ENCODE results near the gene DICER1.
A peak's percentile ranks its signal among the peaks of the same experiment; 100 is the strongest.
"Not testable (repeated sequence)": the region's sequence is repeated elsewhere in the genome, so short reads cannot be mapped to it uniquely, and the experiment has no call there.

The DICER1 gene

DNA sequence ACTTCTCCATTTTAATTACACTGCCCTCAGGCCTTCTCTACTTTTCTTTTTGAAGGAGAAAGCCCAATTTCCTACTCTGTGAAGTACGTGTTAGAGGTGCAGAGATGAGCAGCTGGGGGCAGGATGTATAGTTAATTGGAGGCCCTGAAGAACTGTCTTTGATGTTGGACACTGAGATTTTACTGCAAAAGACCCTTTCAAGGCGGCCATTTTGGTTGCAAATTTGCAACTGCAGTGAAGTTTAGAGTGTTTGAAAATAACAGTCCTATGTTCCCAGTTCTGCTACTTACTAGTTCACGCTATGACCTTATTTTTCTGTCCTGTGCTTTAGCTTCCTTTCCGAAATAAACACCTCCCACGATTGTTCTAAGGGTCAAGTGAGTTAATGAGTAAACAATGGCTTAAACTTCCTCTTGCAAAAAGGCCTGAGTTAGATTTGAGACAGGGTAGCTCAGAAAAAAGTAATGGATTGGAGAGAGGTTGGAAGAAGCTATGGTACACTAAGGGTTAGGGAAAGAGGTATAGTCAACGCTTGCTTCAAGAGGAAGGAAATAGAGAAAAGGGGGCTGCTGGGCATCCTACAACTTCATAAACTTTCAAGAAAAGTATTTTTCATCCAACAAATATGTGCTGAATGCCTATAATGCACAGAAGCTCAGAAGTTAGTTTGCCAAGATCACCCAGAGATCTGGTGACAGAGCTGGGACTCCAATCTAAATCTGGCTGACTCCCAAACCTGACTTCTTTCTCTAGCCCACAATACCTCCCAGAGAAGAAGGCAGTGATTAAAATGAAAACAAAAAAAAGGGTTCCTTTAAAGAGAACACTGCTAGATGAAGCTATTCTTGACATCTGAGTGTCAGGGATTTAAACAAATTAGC, 26.4 kb upstream of the DICER1 start:
- DNase-seq, result no peak

DNA sequence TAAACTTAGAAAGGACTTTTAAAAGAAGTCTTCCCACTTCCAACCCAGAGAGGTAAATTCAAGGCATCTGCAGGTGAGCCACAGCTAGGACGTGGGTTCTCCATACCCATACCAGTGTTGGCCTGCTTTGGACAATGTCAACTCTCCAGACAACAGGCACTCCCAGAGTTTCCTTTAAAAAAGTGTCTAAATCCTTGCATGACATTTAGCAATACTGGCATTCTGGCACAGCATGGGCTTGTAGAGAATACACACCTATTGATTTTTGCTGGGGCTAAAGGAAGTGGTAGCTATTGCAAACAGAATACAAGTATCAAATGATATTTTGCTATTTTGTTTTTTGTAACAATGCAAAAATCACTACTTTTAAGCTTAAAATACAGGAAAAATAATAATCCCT, 25.8 kb upstream of the DICER1 start:
- DNase-seq, result no peak

- DNase-seq, result no peak
Observed at GRCh38 chr14:95182379-95182778, 25.1 kb upstream of the DICER1 start.

- DNase-seq, result no peak
Observed at GRCh38 chr14:95180966-95181741, 23.8 kb upstream of the DICER1 start.

GRCh38 chr14:95175670-95176069, 18.3 kb upstream of the DICER1 start:
- not testable (repeated sequence) for DNase-seq

GRCh38 chr14:95174184-95174792, 17.0 kb upstream of the DICER1 start:
- DNase-seq, result no peak

DNA sequence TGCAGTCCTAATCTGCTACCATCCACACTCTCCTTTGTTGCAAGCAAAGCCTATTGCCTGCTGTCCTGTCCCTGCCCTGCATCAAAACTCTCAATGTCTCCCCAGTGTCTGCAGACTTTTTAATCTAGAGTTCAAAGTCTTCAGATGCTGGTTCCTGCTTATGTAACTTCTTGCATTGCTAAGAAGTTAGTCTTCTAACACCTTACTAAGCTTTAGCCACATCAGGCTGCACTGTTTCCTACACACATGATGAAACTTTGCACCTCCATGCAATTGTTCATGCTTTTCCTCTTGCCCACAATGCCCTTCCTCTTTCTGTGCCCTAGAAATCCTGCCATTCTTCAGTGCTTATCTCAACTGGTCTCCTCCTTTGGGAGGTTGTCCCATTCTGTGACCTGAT, 16.2 kb upstream of the DICER1 start:
- DNase-seq, result no peak

DNA sequence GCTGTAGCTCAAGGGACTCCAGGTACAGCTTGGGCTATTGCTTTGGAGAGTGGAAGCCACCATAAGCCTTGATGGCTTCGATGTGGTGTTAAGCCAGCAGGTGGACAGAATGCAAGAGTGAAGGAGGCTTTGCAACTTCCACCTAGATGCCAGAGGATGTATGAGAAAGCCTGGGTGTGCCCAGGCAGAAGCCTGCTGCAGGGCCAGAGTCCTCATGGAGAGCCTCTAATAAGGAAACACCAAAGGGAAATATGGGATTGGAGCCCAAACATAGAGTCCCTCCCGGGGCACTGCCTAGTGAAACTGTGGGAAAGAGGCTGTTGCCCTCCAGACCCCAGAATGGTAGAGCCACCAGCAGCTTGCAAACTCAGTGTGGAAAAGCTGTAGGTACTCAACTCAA, 9.8 kb upstream of the DICER1 start:
- no peak for DNase-seq

- DNase-seq, result no peak
Observed at GRCh38 chr14:95165517-95165916, 8.2 kb upstream of the DICER1 start.

- no peak for DNase-seq
Observed at GRCh38 chr14:95164506-95164905, 7.2 kb upstream of the DICER1 start.

DNA sequence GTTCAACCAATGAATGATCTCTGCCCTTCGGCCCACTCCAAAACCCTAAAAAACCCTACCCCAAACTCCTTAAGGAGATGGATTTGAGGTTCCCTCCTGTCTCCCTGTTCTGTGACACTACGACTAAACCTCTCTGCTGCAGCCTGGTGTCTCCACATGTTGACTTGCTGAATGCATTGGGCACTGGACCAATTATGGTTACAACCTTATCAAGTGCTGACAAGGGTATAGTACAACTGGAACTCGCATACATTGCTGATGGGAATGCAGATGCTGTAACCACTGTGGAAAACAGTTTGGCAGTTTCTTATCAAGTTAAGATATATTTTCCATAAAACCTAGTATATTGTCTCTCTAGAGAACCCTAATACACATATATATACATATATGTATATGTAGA, 6.3 kb upstream of the DICER1 start:
- no peak for DNase-seq

DNA sequence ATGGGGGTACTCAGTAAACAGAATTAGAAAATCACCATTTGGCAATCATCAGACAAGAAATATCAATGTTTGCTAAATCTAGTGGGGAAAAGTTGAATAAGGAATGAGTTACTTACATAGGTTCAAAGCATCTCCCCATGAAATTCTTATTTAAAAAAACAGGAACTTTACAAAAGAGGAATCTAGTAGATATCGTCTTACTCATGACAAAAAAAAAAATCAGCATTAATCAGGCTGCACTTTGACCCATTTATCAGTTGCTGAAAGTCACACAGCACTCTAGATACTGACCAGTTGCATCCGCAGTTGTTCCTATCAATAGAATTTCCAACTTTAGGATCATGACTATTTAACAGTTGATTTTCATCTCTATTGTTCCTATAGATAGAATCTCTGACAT, 5.8 kb upstream of the DICER1 start:
- DNase-seq, result no peak

GRCh38 chr14:95162641-95163040, 5.3 kb upstream of the DICER1 start:
- no peak for DNase-seq

- no peak for DNase-seq
Observed at GRCh38 chr14:95157048-95157326, 342 bp downstream of the DICER1 start.

GRCh38 chr14:95156161-95157047, 925 bp downstream of the DICER1 start:
- DNase-seq, result peak; percentile 14

GRCh38 chr14:95155045-95155444, 2.3 kb downstream of the DICER1 start:
- DNase-seq, result no peak

DNA sequence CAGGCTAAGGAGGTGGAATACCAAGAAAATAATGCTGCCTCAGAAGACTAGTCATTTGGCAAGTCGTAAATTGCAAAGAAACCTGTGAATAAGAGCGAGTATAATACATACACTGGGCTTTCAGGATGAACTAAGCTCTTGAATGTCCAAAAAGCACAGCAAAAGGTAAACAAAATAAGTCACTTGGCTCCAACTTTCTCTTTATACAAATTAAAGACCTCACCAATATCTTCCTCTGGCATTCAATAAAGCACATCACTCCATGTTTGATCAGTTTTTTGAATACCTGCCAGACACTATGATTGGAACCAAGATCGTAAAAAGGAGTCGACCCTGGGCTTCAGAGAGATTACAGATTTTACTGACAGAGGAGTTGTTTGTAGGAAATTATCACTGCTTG, 3.5 kb downstream of the DICER1 start:
- DNase-seq, result no peak

DNA sequence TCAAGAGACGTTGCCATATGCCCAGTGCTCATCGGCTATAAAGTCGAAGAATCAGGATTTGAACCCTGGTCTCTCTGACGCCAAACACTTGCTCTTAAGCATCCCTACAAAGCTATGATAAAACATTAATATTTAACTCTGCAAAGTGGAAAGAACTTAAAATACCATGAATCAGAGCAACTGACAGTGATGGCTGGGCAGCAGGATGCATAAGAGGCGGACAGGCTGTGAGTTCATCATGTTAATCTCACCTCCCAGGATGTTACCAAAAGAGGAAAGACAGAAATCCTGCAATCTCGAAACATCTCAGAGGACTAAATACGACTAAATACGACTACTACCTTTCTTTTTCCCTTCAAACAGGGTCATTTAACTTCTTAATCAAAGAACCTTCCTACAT, 5.8 kb downstream of the DICER1 start:
- DNase-seq, result no peak

DNA sequence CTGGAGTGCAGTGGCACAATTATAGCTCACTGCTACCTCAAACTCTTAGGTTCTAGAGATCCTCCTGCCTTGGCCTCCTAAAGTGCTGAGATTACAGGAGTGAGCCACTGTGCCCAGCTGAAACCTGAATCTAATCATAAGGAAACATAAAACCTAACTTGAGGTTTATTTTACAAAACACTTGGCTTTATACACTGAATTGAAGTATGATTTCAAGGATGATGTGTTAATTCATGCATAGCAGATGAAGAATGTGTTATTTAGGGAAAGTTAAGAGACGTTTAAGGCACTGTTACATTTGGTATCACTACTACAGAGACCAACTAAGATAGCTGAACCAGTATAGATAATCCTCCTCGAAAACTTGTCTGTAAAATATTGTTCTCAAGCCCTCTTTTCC, 6.4 kb downstream of the DICER1 start:
- DNase-seq, result no peak

DNA sequence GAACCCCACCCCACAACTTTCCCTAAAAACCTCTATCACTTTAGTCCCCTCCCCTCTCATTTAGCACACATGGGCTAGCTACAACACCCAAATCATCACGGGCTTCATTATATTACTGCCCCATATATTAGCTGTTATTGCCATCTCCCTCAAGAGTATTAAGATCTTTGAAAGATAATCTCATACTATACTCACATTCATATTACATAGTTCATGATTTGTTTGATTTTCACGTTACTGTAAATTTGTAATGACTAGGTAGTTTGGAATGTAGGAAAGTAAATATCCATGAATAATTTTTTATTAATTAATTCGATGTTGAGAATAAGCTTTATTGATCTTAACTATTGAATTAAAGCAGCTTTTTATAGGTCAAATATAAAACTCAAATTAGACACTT, 7.9 kb downstream of the DICER1 start:
- DNase-seq, result no peak

- DNase-seq, result no peak
Observed at GRCh38 chr14:95147597-95147996, 9.7 kb downstream of the DICER1 start.

DNA sequence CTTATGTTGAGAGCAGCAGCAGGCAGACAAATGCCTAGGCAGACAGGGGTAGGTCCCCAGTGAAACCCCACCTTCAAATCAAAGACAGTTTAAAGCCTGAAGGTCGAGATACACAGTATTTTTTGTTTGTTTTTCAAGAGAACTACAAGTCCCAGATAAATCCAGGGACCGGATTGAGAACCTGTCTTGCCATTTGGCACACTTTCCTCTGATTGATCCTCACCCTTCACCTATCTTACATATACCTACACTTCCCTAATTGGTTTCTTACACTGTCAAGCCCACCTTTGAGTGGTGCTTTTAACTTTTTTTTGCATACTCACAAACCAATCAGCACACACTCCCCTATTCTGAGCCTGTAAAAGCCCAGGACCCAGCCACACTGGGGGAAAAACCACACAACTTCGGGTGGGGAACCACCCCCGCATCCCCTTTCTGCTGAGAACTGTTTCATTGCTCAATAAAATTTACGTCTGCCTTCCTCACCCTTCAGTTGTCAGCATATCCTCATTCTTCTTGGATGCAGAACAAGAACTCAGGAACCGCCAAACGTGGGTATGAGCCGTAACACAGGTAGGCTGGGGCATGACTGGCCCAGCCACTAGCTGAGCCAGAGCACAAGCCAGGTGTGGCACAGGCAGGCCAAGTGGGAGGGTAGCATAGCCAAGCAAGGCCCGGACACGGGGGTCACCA, 11.1 kb downstream of the DICER1 start:
- no peak for DNase-seq
